ENCODE results near the gene RASAL1. TPM values are rescaled to one million over a fixed set of nuclear protein-coding genes. Genes with fewer than 3 reads are reported as not detected.

The RASAL1 gene
- total RNA-seq, 1 experiment from 2014 or later, result 0.32 TPM

- H3K4me3 ChIP-seq (ENCODE audit: low read depth, low read length, poor library complexity, severe bottlenecking), result no peak overlapping the region
- BruUV-seq (replicated peaks), result no TSS peak
- ChIA-PET CTCF (interaction anchor here (0.6 kb wide), 1 partner anchor 1884 kb away, joined by 5 read pairs; no protein-coding TSS in a partner anchor), POLR2A (ENCODE audit: low non-redundant PET) (no interaction called here)
- H3K9me3 ChIP-seq (ENCODE audit: low read depth, low read length, poor library complexity, severe bottlenecking), result no peaks in the 10 kb centered on the region
- DNase-seq (ENCODE audit: low spot score), result peak; percentile 28
- TF ChIP-seq CTCF (conservative IDR thresholded peaks at IDR 0.05; ENCODE audit: low read depth, low read length), result no peak
- TF ChIP-seq EZH2 (IDR thresholded peaks at IDR 0.05; ENCODE audit: borderline replicate concordance, low read depth, low read length, poor library complexity, severe bottlenecking), result no peak
- intact Hi-C loops (cut with micrococcal nuclease; ENCODE audit: unreplicated experiment), result no loop called here
- no peaks in the 10 kb centered on the region for H3K4me1 ChIP-seq (ENCODE audit: insufficient read depth, low read length, poor library complexity, severe bottlenecking)
- no peaks in the 10 kb centered on the region for H3K36me3 ChIP-seq (ENCODE audit: insufficient read depth, low read length, poor library complexity, severe bottlenecking)
- no peaks in the 10 kb centered on the region for H3K27me3 ChIP-seq (replicated peaks; ENCODE audit: insufficient read depth, low read depth, low read length, poor library complexity)
- no peak overlapping the region for H3K27ac ChIP-seq (ENCODE audit: low read depth, low read length, poor library complexity, severe bottlenecking)
Measured at GRCh38 chr12:113065126-113066007, 70.2 kb downstream of the RASAL1 start.

- Histone ChIP-seq H3K4me3 (ENCODE audit: low read depth, low read length, poor library complexity, severe bottlenecking) (no peak overlapping the region), H3K27ac (ENCODE audit: low read depth, low read length, poor library complexity, severe bottlenecking) (no peak overlapping the region), H3K4me1 (ENCODE audit: insufficient read depth, low read length, poor library complexity, severe bottlenecking) (no peaks in the 10 kb centered on the region), H3K36me3 (ENCODE audit: insufficient read depth, low read length, poor library complexity, severe bottlenecking) (no peaks in the 10 kb centered on the region), H3K27me3 (replicated peaks; ENCODE audit: insufficient read depth, low read depth, low read length, poor library complexity) (no peaks in the 10 kb centered on the region), H3K9me3 (ENCODE audit: low read depth, low read length, poor library complexity, severe bottlenecking) (no peaks in the 10 kb centered on the region)
- CTCF ChIA-PET, result no interaction called here
- no peak for TF ChIP-seq CTCF (conservative IDR thresholded peaks at IDR 0.05; ENCODE audit: low read depth, low read length)
- no peak for TF ChIP-seq EZH2 (IDR thresholded peaks at IDR 0.05; ENCODE audit: borderline replicate concordance, low read depth, low read length, poor library complexity, severe bottlenecking)
- DNase-seq (ENCODE audit: low spot score), result no peak
- intact Hi-C loops (cut with micrococcal nuclease; ENCODE audit: unreplicated experiment), result no loop called here
- POLR2A ChIA-PET (ENCODE audit: low non-redundant PET), result no interaction called here
- BruUV-seq (replicated peaks), result no TSS peak
Measured at GRCh38 chr12:113064395-113065125, 71.0 kb downstream of the RASAL1 start.

- no peaks in the 10 kb centered on the region for H3K9me3 ChIP-seq (ENCODE audit: low read depth, low read length, poor library complexity, severe bottlenecking)
- no peak overlapping the region for H3K27ac ChIP-seq (ENCODE audit: low read depth, low read length, poor library complexity, severe bottlenecking)
- H3K4me3 ChIP-seq (ENCODE audit: low read depth, low read length, poor library complexity, severe bottlenecking), result no peak overlapping the region
- H3K36me3 ChIP-seq (ENCODE audit: insufficient read depth, low read length, poor library complexity, severe bottlenecking), result no peaks in the 10 kb centered on the region
- ChIA-PET POLR2A (ENCODE audit: low non-redundant PET) (interaction anchor here (0.5 kb wide), 1 partner anchor 330 kb away, joined by 11 read pairs; no protein-coding TSS in a partner anchor), CTCF (interaction anchor here (0.6 kb wide), 1 partner anchor 45 kb away, joined by 6 read pairs; no protein-coding TSS in a partner anchor)
- BruUV-seq (replicated peaks), result no TSS peak
- no peaks in the 10 kb centered on the region for H3K27me3 ChIP-seq (replicated peaks; ENCODE audit: insufficient read depth, low read depth, low read length, poor library complexity)
- no peak for DNase-seq (ENCODE audit: low spot score)
- no peak for TF ChIP-seq CTCF (conservative IDR thresholded peaks at IDR 0.05; ENCODE audit: low read depth, low read length)
- TF ChIP-seq EZH2 (IDR thresholded peaks at IDR 0.05; ENCODE audit: borderline replicate concordance, low read depth, low read length, poor library complexity, severe bottlenecking), result no peak
- no peaks in the 10 kb centered on the region for H3K4me1 ChIP-seq (ENCODE audit: insufficient read depth, low read length, poor library complexity, severe bottlenecking)
- intact Hi-C loops (cut with micrococcal nuclease; ENCODE audit: unreplicated experiment), result no loop called here
Measured at GRCh38 chr12:113063396-113064350, 71.9 kb downstream of the RASAL1 start.

Measured in A673 (cell line).